Activated T-cell treated with anti-CD3 and anti-CD28 coated beads, Interleukin-2, amount 50 U/mL, for 24 hours (primary cell): ENCODE data around the gene SUFU.
"Not testable (repeated sequence)": the region's sequence is repeated elsewhere in the genome, so short reads cannot be mapped to it uniquely, and the experiment has no call there.

Source experiments
- DNase-seq: peaks from one replicate; pipeline ENCODE4 v3.0.0-alpha.2; 2020
- H3K27ac Mint-ChIP-seq: 2 replicates; pipeline ENCODE4 v1.8.0; 2020; ENCODE audit warnings: mild to moderate bottlenecking, mixed read lengths
- H3K27me3 Mint-ChIP-seq: 2 replicates; pipeline ENCODE4 v1.8.0; 2020; ENCODE audit warnings: mixed read lengths
- H3K36me3 Mint-ChIP-seq: 2 replicates; pipeline ENCODE4 v1.8.0; 2020; ENCODE audit warnings: low read depth, mixed read lengths
- H3K4me1 Mint-ChIP-seq: 2 replicates; pipeline ENCODE4 v1.8.0; 2020; ENCODE audit warnings: low read depth, mixed read lengths
- H3K4me3 Mint-ChIP-seq: 2 replicates; pipeline ENCODE4 v1.8.0; 2020; ENCODE audit warnings: mild to moderate bottlenecking, moderate library complexity, mixed read lengths
- H3K9me3 Mint-ChIP-seq: 2 replicates; pipeline ENCODE4 v1.8.0; 2020; ENCODE audit warnings: mixed read lengths

Gene SUFU

DNA sequence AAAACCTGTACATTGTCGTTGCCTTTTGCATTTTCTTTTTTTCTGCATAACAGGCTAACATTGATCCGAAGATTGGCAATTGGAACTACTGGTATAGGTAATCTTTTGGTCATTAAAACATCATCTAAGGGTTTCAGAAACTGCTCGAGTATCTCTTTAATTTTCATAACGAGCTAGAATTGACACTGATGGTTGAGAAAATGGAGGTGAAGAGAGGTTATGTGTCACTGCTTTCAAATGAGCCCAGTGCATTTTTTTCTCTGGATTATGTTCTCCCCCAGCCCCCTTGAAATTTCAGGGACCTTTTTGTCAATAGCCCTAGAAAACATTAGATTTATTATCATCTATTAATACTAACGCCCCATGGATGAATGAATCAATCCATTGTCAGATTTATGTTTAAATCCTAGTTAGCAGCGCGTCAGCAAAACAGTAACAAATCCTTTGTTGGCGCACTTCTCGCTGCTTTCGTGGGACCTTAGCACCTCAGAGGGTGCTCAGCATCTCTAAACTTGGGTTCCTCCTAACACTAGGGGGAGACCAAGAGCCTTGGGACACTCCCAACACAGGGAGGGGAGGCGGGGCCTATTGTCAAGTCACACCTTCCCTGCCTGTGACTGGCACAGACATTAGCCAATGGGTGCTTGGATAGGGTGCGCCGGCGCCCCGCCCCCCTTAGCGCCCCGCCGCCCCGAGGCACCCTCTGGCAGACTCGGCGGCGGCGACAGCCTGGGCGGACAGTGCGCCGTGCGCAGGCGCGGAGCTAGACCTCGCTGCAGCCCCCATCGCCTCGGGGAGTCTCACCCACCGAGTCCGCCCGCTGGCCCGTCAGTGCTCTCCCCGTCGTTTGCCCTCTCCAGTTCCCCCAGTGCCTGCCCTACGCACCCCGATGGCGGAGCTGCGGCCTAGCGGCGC lies at the start of gene SUFU:
SUFU (plus strand) TSS at position 709 of the 915 bp plus-strand sequence; CDS start at position 890, 181 bp downstream.
- Mint-ChIP-seq H3K36me3 (peaks cover 33% of the 10 kb centered on the region), H3K27me3 (no peaks in the 10 kb centered on the region), H3K9me3 (no peaks in the 10 kb centered on the region), H3K4me1 (peaks cover 35% of the 10 kb centered on the region), H3K4me3 (peak within 1 kb of the TSS; percentile 90), H3K27ac (peak within 1 kb of the TSS; percentile 89)
- peak; percentile 99 for DNase-seq

DNA sequence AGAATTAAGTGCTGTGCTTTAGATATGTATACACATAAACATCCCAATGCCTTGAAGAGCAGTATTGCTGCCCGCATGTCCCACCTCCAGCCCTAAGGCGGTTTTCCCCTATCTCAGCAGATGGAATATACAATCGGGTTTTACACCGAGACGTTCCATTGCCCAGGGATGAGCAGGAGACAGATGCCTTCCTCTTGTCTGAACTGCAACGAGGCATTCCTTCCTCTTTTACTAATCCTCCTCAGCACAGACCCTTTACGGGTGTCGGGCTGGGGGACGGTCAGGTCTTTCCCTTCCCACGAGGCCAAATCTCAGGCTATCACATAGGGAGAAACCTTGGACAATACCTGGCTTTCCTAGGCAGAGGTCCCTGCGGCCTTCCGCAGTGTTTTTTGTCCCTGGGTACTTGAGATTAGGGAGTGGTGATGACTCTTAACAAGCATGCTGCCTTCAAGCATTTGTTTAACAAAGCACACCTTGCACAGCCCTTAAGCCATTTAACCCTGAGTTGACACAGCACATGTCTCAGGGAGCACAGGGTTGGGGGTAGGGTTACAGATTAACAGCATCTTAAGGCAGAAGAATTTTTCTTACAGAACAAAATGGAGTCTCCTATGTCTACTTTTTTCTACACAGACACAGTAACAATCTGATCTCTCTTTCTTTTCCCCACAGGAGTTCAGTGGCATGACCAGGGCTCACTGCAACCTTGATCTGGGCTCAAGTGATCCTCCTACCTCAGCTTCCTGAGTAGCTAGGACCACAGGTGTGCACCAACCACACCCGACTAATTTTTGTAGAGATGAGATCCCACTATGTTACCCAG lies 48.9 kb upstream of the SUFU start:
- not testable (repeated sequence) for H3K4me3 Mint-ChIP-seq, H3K27me3 Mint-ChIP-seq, DNase-seq, H3K9me3 Mint-ChIP-seq
- Mint-ChIP-seq H3K27ac (peak overlapping the region; percentile 97), H3K4me1 (peaks cover 28% of the 10 kb centered on the region), H3K36me3 (peaks cover 70% of the 10 kb centered on the region)

DNA sequence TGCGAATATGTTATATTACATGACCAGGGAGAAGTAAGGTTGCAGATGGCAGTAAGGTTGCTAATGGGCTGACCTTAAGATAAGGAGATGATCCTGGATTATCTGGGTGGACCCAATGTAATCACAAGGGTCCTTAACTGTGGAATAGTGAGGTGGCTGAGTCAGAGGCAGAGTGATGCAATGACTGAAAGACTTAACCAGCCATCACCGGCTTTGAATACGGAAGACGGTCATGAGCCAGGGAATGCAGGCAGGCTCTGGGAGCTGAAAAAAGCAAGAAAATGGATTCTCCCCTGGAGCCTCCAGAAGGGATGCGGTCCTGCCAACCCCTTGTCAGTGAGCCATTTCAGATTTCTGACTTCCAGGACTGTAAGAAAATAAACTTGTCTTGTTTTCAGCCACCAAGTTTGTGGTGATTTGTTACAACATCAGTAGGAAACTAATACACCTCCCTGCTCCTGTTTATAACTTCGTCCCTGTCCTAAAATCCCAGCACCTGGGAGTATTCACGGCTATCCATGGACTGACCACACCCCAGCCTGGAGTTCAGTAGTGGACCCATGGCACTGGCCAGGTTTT lies 47.8 kb upstream of the SUFU start:
- Mint-ChIP-seq H3K4me1 (peaks cover 31% of the 10 kb centered on the region), H3K4me3 (no peak overlapping the region), H3K36me3 (peaks cover 65% of the 10 kb centered on the region), H3K9me3 (no peaks in the 10 kb centered on the region), H3K27me3 (no peaks in the 10 kb centered on the region), H3K27ac (peak overlapping the region; percentile 45)
- DNase-seq = no peak

DNA sequence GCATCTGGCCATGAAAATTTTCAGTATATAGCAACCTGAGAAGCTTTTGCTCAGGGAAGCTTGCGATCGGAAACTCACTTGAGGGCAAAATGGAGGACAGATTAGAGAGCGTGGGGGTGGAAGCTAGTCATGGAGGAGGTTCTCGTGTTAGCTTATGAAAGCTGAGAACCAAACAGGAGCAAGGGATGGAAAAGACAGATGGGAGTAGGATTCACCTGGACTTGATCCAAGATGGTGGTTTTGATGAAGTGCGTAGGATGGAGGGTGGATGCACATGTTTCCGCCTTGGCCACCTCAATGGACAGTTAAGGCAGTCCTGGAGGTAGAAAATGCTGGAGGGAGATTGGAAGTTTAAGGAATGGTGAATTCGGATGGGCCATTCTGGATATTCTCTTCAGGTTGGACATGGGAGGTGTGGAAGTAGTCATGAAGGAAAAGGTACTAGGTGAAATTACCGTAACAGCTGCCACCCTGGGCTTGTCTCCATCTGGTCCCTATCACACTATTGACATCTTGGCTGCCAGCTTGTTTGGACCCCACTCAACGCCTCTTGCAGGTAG lies 46.1 kb upstream of the SUFU start:
- DNase-seq = no peak
- H3K4me3 Mint-ChIP-seq = no peak overlapping the region
- H3K27me3 Mint-ChIP-seq = no peaks in the 10 kb centered on the region
- H3K27ac Mint-ChIP-seq = no peak overlapping the region
- H3K4me1 Mint-ChIP-seq = peaks cover 35% of the 10 kb centered on the region
- H3K9me3 Mint-ChIP-seq = no peaks in the 10 kb centered on the region
- H3K36me3 Mint-ChIP-seq = peaks cover 53% of the 10 kb centered on the region

DNA sequence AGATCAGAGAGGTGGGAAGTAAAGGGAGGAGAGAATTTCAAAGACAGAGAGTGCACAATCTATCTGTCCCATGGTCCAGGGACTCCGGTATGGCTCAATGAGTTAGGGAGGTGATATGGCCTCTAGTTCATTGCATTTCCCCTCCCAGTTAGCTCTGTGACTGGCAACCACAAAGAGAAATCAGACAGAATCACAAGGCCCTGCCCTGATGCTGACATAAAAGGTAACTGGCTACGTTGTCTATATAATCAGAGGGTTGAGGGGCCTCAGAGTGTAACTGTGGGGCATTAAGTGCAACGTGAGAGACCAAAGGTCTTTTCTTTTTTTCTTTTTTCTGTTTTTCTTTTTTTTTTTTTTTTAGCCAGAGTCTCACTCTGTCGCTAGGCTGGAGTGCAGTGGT lies 45.1 kb upstream of the SUFU start:
- H3K36me3 Mint-ChIP-seq = peaks cover 43% of the 10 kb centered on the region
- H3K4me3 Mint-ChIP-seq = no peak overlapping the region
- H3K4me1 Mint-ChIP-seq = peaks cover 30% of the 10 kb centered on the region
- no peaks in the 10 kb centered on the region for H3K9me3 Mint-ChIP-seq
- no peak for DNase-seq
- no peak overlapping the region for H3K27ac Mint-ChIP-seq
- no peaks in the 10 kb centered on the region for H3K27me3 Mint-ChIP-seq

DNA sequence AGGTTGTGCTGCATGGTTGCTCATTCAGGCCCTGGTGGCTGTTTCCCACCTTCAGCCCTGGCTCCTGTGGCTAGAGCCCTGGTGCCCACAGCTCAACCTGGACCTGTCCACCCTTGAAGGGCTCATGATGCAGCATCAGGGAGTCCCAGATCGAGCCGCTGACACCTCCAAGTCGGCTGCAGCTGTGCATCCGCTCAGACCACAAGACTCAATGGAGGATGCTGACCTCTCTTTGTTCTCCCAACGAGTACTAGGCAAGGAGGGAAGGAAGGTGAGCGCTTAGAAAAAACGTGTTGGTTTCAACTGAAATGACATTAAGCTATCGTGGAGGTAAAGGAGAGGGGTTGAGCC lies 43.0 kb upstream of the SUFU start:
- no peak for DNase-seq
- Mint-ChIP-seq H3K36me3 (peaks cover 23% of the 10 kb centered on the region), H3K27ac (peak overlapping the region; percentile 74)

DNA sequence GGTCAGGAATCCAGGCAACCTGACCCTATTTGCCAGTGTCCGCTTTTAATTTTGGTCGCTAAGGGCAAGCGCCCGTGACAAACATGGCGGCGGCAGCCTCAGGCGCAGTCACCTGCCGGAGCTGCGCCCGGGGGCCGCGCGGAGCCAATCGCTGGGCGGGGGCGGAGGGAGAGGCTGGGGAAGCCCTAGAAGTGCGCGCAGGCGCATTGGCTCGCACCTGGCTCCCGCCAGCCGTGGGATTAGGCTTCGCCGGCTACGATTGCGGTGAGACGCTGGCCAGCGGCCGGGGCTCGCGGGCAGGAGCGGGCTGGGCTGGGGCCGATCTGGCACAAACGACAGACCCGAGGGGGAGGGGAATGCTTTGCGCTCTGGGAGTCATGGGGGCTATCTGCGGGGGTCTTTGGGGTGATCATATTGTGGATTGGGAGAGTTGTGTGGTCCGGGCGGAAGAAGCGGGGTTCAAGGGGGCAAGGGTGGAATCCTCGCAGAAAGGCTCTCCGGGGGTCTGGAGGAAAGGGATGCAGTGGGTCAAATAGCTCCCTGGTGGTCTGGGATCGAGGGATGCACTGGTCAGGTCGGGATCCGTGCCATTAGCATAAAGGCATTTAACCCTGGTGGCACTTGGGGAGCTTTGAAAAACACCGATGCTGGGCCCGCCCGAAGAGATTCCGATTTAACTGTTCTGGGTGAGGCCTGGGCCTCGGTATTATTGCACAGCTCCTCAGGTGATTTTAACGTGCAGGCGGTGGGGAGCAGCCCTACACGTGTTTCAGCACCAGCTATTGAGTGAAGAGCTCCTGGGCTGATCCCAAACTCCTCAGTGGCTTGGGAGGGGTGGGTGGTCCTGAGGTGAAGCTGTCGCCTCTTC lies 42.4 kb upstream of the SUFU start:
- Mint-ChIP-seq H3K9me3 (no peaks in the 10 kb centered on the region), H3K4me3 (peak overlapping the region; percentile 89), H3K4me1 (peaks cover 32% of the 10 kb centered on the region), H3K27me3 (no peaks in the 10 kb centered on the region), H3K36me3 (peaks cover 17% of the 10 kb centered on the region), H3K27ac (peak overlapping the region; percentile 74)
- peak; percentile 94 for DNase-seq

More for the DNA sequence above, 43.0 kb upstream of the SUFU start:
- H3K4me3 Mint-ChIP-seq = peak overlapping the region; percentile 89
- H3K4me1 Mint-ChIP-seq = peaks cover 32% of the 10 kb centered on the region
- no peaks in the 10 kb centered on the region for H3K27me3 Mint-ChIP-seq
- H3K9me3 Mint-ChIP-seq = no peaks in the 10 kb centered on the region

DNA sequence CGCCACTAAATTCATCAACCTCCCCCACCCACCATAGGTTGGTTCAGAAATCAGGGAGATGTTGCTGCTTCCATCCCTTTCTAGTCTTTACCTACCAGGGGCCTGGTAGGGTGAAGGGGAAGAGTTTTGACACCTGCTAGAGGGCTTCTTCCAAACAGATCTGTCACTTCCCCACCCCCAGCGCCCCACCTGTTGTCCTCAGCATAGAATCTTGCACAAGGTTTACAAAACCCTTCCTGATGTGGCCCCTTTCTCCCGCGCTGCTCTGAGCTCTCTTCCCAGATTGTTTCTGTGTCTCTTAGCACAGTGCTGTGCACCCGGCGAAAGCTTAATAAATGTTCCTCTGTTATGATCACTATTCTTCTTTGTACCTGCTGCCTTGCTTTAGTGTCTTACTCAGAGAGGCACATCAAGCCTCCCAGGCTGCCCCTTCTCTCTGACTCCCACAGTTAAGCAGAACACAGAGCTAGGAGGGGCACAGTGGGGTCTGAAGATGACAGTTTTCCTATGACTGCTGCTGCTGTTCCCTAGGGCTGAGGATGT lies 41.2 kb upstream of the SUFU start:
- peak overlapping the region; percentile 89 for H3K4me3 Mint-ChIP-seq
- H3K27me3 Mint-ChIP-seq = no peaks in the 10 kb centered on the region
- DNase-seq = no peak
- H3K4me1 Mint-ChIP-seq = peaks cover 32% of the 10 kb centered on the region
- H3K27ac Mint-ChIP-seq = no peak overlapping the region
- peaks cover 10% of the 10 kb centered on the region for H3K36me3 Mint-ChIP-seq
- no peaks in the 10 kb centered on the region for H3K9me3 Mint-ChIP-seq

DNA sequence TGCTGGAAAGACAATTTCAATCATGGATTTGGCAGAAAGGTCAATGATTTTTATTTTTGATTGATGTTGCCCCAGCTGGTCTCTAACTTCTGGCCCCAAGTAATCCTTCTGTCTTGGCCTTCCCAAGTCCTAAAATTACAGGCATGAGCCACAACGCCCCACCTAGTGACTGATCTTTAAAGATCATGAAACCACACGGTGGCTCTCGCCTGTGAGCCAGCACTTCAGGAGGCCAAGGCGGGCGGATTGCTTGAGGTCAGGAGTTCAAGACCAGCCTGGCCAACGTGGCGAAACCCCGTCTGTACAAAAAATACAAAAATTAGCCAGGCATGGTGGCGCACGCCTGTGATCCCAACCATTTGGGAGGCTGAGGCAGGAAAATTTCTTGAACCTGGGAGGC lies 39.8 kb upstream of the SUFU start:
- H3K27ac Mint-ChIP-seq = no peak overlapping the region
- no peak for DNase-seq
- H3K4me3 Mint-ChIP-seq = no peak overlapping the region
- H3K27me3 Mint-ChIP-seq = no peaks in the 10 kb centered on the region
- H3K4me1 Mint-ChIP-seq = peaks cover 32% of the 10 kb centered on the region
- peaks cover 16% of the 10 kb centered on the region for H3K36me3 Mint-ChIP-seq
- H3K9me3 Mint-ChIP-seq = no peaks in the 10 kb centered on the region

DNA sequence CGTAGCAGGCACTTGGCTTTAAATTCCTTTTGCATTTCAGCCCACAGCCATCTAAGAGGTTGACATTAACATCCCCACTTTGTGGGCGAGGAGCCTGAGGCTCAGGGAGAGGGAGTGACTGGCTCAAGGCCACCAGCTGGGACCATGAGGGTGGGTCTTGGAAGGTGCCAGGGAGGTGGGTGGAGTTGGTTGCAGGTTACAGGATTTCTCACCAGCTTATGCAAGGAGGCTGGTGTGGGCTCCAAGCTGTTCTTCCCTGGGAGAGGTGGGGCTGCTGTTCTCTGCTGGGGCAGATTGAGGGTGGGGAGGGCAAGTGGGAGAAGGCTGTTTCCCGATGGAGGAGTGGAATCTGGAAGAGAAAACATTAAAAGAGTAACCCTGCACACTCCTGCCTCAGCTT lies 38.3 kb upstream of the SUFU start:
- Mint-ChIP-seq H3K36me3 (peaks cover 30% of the 10 kb centered on the region), H3K4me3 (no peak overlapping the region), H3K27me3 (no peaks in the 10 kb centered on the region), H3K4me1 (peaks cover 32% of the 10 kb centered on the region), H3K9me3 (no peaks in the 10 kb centered on the region), H3K27ac (no peak overlapping the region)
- no peak for DNase-seq

DNA sequence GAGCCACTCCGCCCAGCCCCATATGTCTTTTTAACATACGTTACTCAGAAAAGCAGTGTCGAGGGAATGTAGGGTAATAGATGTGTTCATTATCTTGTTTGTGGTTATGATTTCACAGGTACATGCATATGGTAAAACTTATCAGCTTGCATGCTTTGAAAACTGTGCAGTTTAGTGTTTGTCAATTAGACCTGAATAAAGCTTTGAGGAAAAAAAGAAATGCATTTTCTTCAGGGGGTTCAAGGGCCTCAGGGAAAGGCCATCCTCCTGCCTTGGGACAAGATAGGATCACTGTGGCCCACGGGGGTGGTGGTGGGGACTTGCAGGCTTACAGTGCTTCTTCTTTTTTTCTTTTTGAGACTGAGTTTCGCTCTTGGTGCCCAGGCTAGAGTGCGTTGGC lies 36.5 kb upstream of the SUFU start:
- Mint-ChIP-seq H3K27ac (no peak overlapping the region), H3K9me3 (no peaks in the 10 kb centered on the region), H3K36me3 (peaks cover 35% of the 10 kb centered on the region), H3K4me1 (peaks cover 13% of the 10 kb centered on the region), H3K4me3 (no peak overlapping the region), H3K27me3 (no peaks in the 10 kb centered on the region)
- no peak for DNase-seq

DNA sequence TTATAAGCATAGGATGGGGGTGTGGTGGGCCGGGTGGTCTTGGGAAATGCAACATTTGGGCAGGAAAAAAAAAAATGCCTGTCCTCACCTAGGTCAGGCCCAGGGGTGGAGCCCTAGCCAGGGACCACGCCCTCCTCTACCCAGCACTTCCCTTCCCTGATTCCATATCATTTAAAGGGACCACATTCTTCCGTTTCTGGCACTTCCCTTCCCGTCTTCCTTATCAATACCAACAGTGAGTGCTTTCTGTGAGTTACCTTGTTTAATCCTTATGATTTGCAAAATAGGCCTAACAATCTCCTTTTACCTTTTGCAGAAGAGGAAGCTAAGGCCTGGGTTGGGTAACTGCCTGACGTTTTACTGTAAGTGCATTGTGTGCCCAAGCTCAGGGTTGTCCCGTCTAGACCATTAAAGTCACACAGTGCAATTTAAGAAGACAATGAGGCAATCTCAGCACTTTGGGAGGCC lies 35.8 kb upstream of the SUFU start:
- H3K27ac Mint-ChIP-seq = no peak overlapping the region
- no peak overlapping the region for H3K4me3 Mint-ChIP-seq
- no peaks in the 10 kb centered on the region for H3K27me3 Mint-ChIP-seq
- no peak for DNase-seq
- H3K9me3 Mint-ChIP-seq = no peaks in the 10 kb centered on the region
- H3K4me1 Mint-ChIP-seq = peaks cover 13% of the 10 kb centered on the region
- H3K36me3 Mint-ChIP-seq = peaks cover 39% of the 10 kb centered on the region

DNA sequence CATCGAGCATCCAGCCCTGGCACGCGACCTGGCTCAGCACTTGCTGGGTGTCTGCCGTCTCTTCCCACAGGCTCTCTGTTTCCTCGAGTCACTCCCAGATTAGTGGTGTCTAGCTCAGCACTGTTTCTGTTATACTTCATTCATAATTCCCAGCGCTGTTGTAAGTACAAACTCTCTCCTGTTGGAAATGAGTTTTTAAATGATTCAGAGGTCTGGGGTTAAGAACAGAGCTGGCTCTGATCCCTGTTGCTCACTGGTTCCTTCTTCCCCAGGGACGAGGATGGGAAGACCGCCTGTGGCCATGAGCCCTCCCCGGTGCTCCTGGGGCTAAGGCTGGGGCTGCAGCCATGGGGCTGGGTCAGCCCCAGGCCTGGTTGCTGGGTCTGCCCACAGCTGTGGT lies 35.1 kb upstream of the SUFU start:
- no peak for DNase-seq
- Mint-ChIP-seq H3K27ac (peak overlapping the region; percentile 22), H3K27me3 (no peaks in the 10 kb centered on the region), H3K9me3 (no peaks in the 10 kb centered on the region), H3K36me3 (peaks cover 44% of the 10 kb centered on the region), H3K4me1 (peaks cover 17% of the 10 kb centered on the region), H3K4me3 (no peak overlapping the region)
